PC-9 (cell line): Measurements from ENCODE around the gene GDF2. TPM values are rescaled to one million over a fixed set of nuclear protein-coding genes. Genes with fewer than 3 reads are reported as not detected.

Source experiments
- BruUV-seq: library from RNA; stranded (reverse); fragments of 400-500 nt; replicated peaks from 2 replicates; lab custom pipeline; 2021; lab: Mats Ljungman, UMichigan
- CTCF ChIA-PET: fragments of 300-600 bp; sonication (Branson Sonifier 250); formaldehyde crosslinking; loops from one replicate; lab custom pipeline; 2022; ENCODE audit warnings: antibody characterized with exemption; lab: Charles Lee
- POLR2A ChIA-PET: fragments of 300-600 bp; sonication (Branson Sonifier 250); formaldehyde crosslinking; loops from one replicate; lab custom pipeline; 2022; ENCODE audit warnings: antibody characterized with exemption; ENCODE audit not compliant: unreplicated experiment; lab: Charles Lee
- DNase-seq, 2 experiments: peaks; one replicate each; pipeline versions ENCODE4 v3.0.0 to v3.0.0-alpha.2; 2015 to 2022; ENCODE audit warnings: mixed read lengths in 1 of 2
- H2AFZ ChIP-seq: fragments of 200-600 bp; sonication (generic); 2 replicates; pipeline ENCODE4 v1.8.1; 2017; ENCODE audit warnings: antibody characterized with exemption
- H3F3A ChIP-seq: fragments of 200-600 bp; sonication (generic); 2 replicates; pipeline ENCODE4 v1.8.1; 2017; ENCODE audit warnings: antibody characterized with exemption, mild to moderate bottlenecking, low read depth; ENCODE audit not compliant: insufficient read depth
- H3K27ac ChIP-seq: fragments of 200-600 bp; sonication (generic); 2 replicates; pipeline ENCODE4 v1.6.1; 2016; ENCODE audit warnings: mixed run types
- H3K27me3 ChIP-seq: fragments of 200-600 bp; sonication (generic); 2 replicates; pipeline ENCODE4 v1.6.1; 2016; ENCODE audit warnings: low read depth, mixed run types; ENCODE audit not compliant: insufficient read depth
- H3K36me3 ChIP-seq: fragments of 200-600 bp; sonication (generic); 2 replicates; pipeline ENCODE4 v1.6.1; 2016; ENCODE audit warnings: low read depth, mixed run types
- H3K4me1 ChIP-seq: fragments of 200-600 bp; sonication (generic); replicated peaks from 2 replicates; pipeline ENCODE4 v1.6.1; 2016; ENCODE audit warnings: mixed run types; ENCODE audit not compliant: insufficient read depth
- H3K4me2 ChIP-seq: fragments of 200-600 bp; sonication (generic); 2 replicates; pipeline ENCODE4 v1.6.1; 2017; ENCODE audit warnings: mixed run types
- H3K4me3 ChIP-seq: fragments of 200-600 bp; sonication (generic); 2 replicates; pipeline ENCODE4 v1.6.1; 2016; ENCODE audit warnings: mixed run types
- H3K79me2 ChIP-seq: fragments of 200-600 bp; sonication (generic); 2 replicates; pipeline ENCODE4 v1.6.1; 2017; ENCODE audit warnings: low read depth, mixed run types
- H3K9me2 ChIP-seq: fragments of 200-600 bp; sonication (generic); 2 replicates; pipeline ENCODE4 v1.8.1; 2017; ENCODE audit warnings: mild to moderate bottlenecking; ENCODE audit not compliant: insufficient read depth
- H3K9me3 ChIP-seq: fragments of 200-600 bp; sonication (generic); 2 replicates; pipeline ENCODE4 v1.8.1; 2016; ENCODE audit warnings: low read depth; ENCODE audit not compliant: insufficient read depth
- H4K20me1 ChIP-seq: fragments of 200-600 bp; sonication (generic); 2 replicates; pipeline ENCODE4 v1.8.1; 2017; ENCODE audit not compliant: insufficient read depth
- EZH2 ChIP-seq: fragments of 200-600 bp; sonication (generic); IDR thresholded peaks from 2 replicates; pipeline ENCODE4 v1.8.0; 2017; ENCODE audit warnings: antibody characterized with exemption, low read depth
- intact Hi-C: fragments of 100-400 bp; cut with micrococcal nuclease; formaldehyde crosslinking; loops from one replicate; pipeline ENCODE4 v1.10.0; 2022; ENCODE audit not compliant: unreplicated experiment
- total RNA-seq: library from RNA; stranded (reverse); gene quantifications from 2 replicates; pipeline ENCODE4 v1.2.3, GENCODE V29; 2021
- TF ChIP-seq, protein P1 (sequence below): fragments of 200-600 bp; sonication (generic); conservative IDR thresholded peaks from 2 replicates; pipeline ENCODE4 v1.6.1; 2017; ENCODE audit warnings: mixed run types, antibody characterized with exemption, mild to moderate bottlenecking, moderate library complexity

GDF2 gene
- total RNA-seq, 1 experiment from 2014 or later, result not detected

DNA sequence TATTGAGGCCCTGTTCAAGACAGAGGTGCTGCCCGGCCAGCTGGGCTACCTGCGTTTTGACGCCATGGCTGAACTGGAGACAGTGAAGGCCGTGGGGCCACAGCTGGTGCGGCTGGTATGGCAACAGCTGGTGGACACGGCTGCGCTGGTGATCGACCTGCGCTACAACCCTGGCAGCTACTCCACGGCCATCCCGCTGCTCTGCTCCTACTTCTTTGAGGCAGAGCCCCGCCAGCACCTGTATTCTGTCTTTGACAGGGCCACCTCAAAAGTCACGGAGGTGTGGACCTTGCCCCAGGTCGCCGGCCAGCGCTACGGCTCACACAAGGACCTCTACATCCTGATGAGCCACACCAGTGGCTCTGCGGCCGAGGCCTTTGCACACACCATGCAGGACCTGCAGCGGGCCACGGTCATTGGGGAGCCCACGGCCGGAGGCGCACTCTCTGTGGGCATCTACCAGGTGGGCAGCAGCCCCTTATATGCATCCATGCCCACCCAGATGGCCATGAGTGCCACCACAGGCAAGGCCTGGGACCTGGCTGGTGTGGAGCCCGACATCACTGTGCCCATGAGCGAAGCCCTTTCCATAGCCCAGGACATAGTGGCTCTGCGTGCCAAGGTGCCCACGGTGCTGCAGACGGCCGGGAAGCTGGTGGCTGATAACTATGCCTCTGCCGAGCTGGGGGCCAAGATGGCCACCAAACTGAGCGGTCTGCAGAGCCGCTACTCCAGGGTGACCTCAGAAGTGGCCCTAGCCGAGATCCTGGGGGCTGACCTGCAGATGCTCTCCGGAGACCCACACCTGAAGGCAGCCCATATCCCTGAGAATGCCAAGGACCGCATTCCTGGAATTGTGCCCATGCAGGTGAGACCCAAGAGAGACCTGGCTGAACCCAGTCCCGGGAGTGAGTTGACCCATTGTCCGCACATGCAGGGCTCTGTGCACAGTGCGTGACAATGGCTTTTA lies 28.7 kb downstream of the GDF2 start:
- TF ChIP-seq, protein P1, sequence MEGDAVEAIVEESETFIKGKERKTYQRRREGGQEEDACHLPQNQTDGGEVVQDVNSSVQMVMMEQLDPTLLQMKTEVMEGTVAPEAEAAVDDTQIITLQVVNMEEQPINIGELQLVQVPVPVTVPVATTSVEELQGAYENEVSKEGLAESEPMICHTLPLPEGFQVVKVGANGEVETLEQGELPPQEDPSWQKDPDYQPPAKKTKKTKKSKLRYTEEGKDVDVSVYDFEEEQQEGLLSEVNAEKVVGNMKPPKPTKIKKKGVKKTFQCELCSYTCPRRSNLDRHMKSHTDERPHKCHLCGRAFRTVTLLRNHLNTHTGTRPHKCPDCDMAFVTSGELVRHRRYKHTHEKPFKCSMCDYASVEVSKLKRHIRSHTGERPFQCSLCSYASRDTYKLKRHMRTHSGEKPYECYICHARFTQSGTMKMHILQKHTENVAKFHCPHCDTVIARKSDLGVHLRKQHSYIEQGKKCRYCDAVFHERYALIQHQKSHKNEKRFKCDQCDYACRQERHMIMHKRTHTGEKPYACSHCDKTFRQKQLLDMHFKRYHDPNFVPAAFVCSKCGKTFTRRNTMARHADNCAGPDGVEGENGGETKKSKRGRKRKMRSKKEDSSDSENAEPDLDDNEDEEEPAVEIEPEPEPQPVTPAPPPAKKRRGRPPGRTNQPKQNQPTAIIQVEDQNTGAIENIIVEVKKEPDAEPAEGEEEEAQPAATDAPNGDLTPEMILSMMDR, result no peak
- TF ChIP-seq EZH2, result no peak
- Histone ChIP-seq H3K36me3 (no peaks in the 10 kb centered on the region), H3K4me1 (0 out of 2 replicates have a peak, but pooled peaks cover 6% of the 10 kb centered on the region), H3F3A (no peaks in the 10 kb centered on the region), H3K27ac (no peak overlapping the region), H2AFZ (no peak overlapping the region), H3K9me3 (no peaks in the 10 kb centered on the region), H3K9me2 (no peaks in the 10 kb centered on the region), H3K4me2 (no peak overlapping the region), H3K4me3 (no peak overlapping the region), H3K79me2 (no peaks in the 10 kb centered on the region), H4K20me1 (no peaks in the 10 kb centered on the region), H3K27me3 (no peaks in the 10 kb centered on the region)
- ChIA-PET CTCF (no interaction called here), POLR2A (no interaction called here)
- intact Hi-C loops, result no loop called here
- DNase-seq, result no peak
- BruUV-seq, result no TSS peak

DNA sequence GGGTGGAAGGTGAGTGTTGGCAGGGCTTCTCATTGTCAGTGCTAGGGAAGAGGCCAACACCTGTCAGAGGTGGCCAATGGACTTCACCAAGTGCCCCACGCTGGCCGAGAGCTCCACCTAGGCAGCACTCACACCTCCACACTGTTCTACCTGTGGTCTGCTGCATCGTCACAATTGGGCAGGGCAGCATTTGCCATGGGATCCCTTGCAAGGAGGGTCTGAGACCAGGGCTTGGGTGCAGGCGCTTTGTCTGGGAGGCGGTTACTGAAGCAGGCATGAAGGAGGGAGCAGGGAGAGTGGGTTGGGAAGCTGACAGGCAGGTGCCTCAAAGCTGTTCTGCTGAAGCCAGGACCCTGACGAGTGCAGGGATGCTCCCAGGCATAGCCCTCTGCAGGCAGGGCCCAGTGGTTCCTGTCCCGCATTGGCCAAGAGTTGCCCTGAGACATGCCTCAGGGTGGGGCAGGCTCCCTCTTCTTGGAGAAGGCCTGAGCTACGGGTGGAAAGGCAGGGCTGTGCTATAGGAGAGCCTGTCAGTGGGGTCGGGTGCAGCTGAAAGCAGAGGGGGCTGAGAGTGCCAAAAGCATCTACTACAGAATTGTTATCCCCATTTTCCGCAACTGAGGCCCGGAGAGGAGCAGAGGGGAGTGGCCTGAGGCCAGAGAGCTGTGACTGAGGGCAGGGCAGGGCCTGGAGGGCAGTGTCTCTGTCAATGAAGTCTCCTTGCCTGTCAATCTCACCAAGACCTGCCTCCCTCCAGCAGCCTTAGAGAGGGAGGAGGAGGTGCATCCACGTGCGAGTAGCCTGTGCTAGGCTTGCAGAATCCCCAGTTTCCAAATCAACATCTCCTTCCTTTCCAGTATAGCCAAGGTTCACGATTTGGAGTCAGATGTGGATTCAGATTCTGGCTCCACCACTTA lies 29.9 kb downstream of the GDF2 start:
- no peaks in the 10 kb centered on the region for H3K36me3 ChIP-seq
- TF ChIP-seq EZH2, result no peak
- TF ChIP-seq, protein P1, result no peak
- no peaks in the 10 kb centered on the region for H3K4me1 ChIP-seq
- intact Hi-C loops, result no loop called here
- no peaks in the 10 kb centered on the region for H4K20me1 ChIP-seq
- H2AFZ ChIP-seq, result no peak overlapping the region
- no peaks in the 10 kb centered on the region for H3K9me2 ChIP-seq
- no peaks in the 10 kb centered on the region for H3K9me3 ChIP-seq
- ChIA-PET POLR2A (no interaction called here), CTCF (no interaction called here)
- BruUV-seq, result no TSS peak
- no peak overlapping the region for H3K4me3 ChIP-seq
- H3K79me2 ChIP-seq, result no peaks in the 10 kb centered on the region
- H3K27ac ChIP-seq, result no peak overlapping the region
- H3K27me3 ChIP-seq, result no peaks in the 10 kb centered on the region
- H3F3A ChIP-seq, result no peaks in the 10 kb centered on the region
- DNase-seq, result no peak
- H3K4me2 ChIP-seq, result no peak overlapping the region

DNA sequence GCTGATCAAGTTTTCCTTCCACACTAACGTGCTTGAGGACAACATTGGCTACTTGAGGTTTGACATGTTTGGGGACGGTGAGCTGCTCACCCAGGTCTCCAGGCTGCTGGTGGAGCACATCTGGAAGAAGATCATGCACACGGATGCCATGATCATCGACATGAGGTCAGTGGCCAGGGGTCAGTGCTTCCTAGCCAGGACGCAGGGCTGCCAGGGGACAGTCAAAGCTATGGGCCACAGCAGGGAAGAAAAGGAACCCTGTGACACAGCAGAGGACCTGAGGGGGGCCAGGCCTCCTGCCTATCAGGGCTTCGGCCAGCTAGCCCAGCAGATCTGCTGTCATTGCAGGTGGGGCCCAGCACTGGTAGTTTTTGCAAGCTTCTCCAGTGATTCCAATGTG lies 31.1 kb downstream of the GDF2 start:
- BruUV-seq, result no TSS peak
- Histone ChIP-seq H3K36me3 (no peaks in the 10 kb centered on the region), H3F3A (no peaks in the 10 kb centered on the region), H3K4me3 (no peak overlapping the region), H3K9me3 (no peaks in the 10 kb centered on the region), H3K9me2 (no peaks in the 10 kb centered on the region), H3K4me1 (no peaks in the 10 kb centered on the region), H4K20me1 (no peaks in the 10 kb centered on the region), H3K27ac (no peak overlapping the region), H3K79me2 (no peaks in the 10 kb centered on the region), H3K27me3 (no peaks in the 10 kb centered on the region), H2AFZ (no peak overlapping the region), H3K4me2 (no peak overlapping the region)
- intact Hi-C loops, result no loop called here
- ChIA-PET CTCF (no interaction called here), POLR2A (interaction anchor here (0.6 kb wide), 1 partner anchor 64 kb away, joined by 3 read pairs; no protein-coding TSS in a partner anchor)
- TF ChIP-seq EZH2, result no peak
- TF ChIP-seq, protein P1, result no peak
- no peak for DNase-seq
